ENCODE results near the gene GP9.

GP9 gene

DNA sequence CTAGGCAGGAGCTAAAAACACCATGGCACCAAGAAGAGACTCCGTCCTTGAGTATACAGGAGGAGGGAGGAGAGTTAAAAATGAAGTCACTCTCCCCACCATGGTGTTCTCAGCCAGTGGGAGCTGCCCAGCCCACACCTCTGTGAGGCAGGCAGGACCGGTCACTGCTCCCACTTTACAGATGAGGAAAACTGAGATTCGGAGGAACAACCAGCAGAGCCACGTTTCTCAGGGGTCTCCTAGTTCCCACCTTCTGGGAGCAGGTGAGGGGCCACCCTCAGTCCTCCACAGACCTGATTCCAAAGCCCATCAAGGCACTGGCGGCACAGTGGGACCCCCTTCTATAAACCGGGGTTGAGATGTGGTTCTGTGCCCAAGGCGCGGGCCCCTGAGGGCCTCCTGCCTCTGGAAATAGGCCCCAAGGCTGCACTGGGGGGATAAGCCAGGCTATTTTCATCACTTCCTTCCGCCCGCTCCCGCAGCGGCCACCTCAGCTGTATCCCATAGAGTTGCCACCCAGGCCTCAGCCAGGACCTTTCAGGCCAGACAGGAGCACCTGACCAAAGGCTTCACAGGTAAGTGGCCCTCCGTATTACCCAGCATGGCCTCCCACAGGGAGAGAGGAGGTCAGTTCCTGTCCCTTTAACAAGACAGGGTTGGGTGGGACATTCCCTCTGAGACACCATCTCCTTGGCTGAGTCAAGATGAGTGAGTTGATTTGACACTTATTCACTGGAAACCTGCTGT is at the start of gene GP9:
Gene GP9, plus strand, starts transcription at position 504 of the 747 bp plus-strand sequence. CDS start 961 bp downstream, outside the sequence.
- DNase-seq, result no peak

DNA sequence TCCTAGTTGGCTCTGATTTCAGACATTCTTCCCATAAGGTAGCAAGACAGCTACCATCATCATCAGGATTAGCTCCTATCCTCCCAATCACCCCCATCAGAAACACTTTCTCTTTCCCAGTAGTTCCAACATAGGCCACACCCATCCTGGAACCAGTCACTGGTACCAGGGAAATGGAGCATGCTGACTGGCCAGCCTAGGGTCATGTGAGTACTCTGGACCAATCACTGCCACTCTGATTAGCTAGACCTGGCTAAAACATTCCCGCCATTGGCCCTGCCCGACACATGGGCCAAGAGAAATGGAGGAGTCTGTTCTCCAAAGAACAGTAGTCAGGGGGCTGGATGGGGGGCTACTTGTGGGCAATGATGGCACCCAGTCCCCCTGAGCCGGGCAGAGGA is 47.1 kb upstream of the GP9 start:
- DNase-seq, result no peak

DNA sequence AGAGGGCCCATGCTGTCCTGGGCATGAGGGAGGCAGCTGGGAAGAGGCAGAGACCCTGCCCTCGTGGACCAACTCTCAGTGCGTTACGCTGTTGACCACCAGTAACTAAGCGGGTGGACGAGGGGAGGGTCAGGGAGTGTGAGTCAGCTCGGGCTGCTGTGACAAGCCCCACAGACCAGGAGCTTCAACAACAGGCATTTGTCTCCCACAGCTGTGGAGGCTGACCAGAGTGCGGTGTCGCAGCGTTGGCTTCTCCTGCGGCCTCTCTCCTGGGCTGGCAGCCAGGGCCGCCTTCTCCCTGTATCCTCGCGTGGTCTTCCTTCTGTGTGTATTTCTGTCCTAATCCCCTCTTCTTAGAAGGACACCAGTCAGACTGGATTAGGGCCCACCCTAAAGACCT is 46.4 kb upstream of the GP9 start:
- DNase-seq, result no peak

DNA sequence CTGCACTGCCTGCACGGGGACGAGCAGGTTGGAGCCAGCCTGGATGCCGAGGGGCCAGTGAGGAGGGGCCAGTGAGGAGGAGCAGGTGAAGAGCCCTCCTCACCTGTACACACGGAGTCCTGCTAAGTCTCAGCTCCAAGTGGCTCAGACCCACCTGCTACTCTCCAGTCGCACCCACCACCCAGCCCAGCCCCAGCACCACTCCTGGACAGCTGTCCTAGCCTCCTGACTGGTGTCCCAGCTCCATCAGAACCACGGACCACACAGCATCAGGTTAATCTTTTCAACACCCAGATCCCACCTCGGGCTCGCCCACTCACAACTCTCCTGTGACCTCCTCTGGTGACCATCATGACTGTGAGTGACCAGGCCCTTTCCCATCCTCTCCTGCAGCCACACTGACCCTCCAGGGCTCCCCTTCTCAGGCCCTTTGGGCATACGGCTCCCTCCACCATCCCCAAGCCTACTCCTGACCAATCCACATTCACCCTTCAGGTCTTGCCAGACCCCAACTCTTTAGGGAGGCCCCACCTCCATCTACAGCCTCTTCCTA is 45.7 kb upstream of the GP9 start:
- no peak for DNase-seq

DNA sequence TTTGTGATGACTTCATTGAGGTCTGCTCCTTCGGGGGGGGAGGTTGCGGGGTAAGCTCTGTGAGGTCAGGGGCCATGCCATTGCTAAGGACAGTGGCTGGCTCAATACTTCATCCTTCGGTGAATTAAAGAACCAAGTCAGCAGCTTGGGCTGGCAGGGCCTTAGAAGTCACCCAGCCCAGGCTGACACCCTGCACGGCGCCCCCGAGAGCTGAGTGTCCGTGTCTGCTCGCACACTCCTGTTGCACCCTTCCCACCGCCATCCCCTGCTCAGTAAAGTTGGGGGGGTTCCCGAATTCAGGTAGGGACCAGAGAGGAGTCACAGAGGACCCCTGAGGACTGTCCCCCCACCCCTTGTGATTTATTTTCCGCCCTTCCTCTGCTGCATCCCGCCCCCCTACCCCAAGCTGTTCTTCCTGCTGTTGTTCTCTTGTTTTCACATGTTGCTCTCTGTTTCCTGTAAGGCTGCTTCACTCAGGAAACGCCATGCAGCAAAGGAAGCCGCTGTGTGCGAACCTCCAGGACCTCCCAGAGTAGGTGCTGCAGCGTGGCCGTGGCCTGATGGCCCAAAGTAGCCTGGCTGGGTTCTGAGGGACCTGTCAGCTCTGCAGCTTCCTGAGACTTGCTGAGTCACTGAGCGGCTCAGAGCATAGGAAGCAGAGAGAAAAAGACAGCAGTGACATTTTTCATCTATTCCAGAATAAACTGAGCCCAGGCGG is 45.0 kb upstream of the GP9 start:
- peak; percentile 73 for DNase-seq

DNA sequence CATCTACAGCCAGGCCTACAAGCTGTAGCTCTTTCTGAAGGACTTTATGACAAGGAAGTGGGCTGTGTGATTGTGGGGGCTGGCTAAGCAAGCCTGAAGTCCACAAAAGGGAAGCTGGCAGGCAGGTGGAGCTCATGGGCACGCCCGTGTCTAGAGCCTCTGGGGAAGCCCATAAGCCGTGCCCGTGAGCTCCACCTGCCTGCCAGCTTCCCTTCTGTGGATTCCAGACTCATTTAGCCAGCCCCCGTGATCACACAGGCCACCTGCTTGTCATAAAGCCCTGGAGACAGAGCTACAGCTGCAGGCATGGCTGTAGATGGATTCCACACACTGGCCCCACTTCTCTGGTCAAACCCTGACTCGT is 44.2 kb upstream of the GP9 start:
- DNase-seq, result peak; percentile 81

DNA sequence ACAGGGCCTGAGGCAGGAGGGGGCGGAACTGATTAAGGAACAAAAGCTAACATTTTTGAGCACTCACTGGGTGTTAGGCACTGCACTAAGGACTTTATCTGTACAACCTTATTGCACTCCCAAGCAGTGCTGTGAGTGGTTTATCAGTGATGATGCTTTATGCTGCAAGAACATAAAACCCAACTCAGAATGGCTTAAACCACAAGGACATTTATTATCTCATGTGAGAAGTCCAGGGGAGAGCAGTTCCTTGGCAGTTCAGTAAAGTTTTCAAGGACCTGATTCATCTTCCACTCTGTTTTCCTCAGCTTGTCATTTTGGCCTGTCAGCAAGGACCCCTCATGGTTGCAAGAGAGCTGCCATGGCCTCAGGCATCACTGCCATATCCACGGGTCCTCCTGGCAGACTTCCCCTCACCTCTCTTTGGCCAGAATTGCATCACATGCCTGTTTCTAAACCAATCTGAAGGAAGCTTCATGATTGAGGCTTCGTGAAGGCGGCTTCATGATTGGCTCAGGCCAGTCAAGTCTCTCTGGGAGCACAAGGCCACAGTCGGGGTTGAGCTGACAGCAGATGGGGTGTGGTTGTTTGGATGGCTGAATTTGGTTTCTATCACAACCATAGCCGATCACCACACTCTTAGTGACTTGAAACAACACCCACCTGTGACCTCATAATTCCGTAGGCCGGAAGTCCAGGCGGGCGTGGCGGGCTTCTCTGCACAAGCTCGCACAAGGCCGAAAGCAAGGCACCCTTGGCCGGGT is 43.7 kb upstream of the GP9 start:
- no peak for DNase-seq

DNA sequence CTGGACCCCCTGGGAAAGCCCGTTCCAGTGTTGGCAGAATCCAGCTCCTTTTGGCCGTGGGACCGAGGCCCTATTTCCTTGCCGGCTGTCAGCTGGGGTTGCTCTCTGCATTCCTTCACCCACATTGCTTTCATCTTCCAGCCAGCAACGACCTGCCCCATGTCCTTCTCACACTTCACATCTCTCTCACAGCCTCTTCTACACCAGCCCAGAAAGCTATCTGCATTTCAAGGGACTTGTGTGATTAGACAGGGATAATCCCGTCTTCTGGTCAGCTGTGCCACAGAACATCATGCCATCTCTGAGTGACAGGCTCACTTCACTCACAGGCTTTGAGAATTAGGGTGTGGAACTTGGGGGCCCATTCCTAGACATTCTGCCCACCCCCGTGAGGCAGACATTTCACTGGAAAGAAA is 43.1 kb upstream of the GP9 start:
- DNase-seq, result no peak

DNA sequence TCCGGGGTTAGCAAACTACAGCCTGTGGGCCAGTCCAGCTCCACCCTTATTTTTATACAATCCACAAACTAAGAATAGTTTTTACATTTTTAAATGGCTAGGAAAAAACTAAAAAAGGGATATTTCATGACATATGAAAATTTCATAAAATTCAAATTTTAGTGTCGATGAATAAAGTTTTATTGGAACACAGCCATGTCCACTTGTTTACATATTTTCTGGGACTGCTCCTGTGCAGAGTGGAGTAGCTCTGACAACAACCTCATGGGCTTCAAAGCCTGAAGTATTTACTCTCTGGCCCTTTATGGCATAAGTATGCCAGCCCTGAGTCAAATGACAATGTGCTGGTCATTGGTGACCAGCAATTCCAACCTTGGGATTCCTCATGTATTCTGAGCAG is 42.3 kb upstream of the GP9 start:
- no peak for DNase-seq

DNA sequence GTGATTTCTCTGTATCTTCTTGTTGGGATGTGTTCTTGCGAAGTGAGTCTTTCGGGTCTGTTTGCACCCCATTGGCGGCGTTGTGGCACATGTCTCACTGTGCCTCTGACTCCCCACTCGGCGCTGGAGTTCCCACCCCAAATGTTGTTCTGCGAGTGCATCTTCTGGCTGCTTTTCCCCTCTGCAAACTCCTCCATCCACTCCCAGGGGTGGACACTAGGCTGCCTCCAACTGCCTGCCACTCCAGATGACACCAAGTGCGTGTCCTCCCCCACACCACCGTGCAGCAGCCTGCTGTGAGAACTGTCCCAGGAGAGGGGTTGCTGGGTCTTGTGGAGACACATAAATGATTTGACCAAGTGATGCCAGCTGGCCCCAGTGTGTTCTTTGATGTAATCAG is 41.8 kb upstream of the GP9 start:
- DNase-seq, result no peak

DNA sequence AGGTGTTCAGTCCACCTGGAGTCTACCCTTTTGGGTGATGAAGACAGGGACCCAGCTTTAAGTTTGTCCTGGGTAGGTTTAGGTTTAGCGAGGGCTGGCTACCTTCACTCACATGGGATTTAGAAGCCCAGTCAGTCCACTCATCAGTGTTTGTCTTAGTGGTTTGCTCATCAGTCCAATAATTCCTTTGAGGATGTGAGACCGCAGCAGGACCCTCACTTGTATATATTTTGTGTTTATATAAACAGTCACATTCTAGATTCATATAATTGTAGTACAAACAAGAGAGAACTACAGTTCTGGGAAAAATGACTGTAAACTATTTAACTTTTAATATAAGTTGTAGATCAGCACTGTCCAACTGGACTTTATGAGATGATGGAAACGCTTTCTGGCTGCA is 41.3 kb upstream of the GP9 start:
- no peak for DNase-seq

DNA sequence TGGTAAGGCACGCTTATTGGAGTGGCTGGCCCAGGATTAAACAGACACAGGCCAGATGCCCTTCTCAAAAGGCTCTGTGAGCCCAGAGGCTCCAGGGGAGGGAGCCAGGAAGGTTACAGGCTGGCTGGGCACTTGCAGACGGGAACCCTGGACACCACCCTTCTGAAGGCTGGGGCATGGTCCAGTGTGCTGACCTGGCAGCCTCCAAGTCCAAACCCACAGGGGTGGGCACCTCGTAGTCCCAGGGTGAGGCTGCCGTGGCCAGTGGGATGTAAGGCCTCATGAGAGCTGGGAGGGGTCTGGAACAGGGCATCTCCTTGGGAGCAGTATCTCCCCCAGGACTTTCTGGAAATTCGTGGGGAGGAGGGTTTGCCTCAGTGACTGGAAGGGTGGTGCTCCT is 39.9 kb upstream of the GP9 start:
- no peak for DNase-seq

DNA sequence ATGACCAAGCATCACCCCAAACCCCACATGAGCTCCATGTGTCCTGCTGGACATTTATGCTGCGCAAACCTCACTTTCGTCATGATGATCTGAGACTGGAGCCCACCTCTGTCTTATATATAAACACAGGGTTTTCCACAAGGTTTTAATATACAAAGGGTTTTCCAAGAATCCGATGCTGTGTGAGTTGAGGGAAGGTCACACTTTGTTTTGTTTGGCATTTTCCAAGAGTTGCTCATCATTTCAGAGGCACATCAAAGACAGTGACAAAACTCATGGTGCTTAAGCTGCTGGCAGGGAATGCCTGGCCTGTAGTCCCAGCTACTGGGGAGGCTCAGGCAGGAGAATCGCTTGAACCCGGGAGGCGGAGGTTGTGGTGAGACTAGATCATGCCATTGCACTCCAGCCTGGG is 39.4 kb upstream of the GP9 start:
- DNase-seq, result no peak

DNA sequence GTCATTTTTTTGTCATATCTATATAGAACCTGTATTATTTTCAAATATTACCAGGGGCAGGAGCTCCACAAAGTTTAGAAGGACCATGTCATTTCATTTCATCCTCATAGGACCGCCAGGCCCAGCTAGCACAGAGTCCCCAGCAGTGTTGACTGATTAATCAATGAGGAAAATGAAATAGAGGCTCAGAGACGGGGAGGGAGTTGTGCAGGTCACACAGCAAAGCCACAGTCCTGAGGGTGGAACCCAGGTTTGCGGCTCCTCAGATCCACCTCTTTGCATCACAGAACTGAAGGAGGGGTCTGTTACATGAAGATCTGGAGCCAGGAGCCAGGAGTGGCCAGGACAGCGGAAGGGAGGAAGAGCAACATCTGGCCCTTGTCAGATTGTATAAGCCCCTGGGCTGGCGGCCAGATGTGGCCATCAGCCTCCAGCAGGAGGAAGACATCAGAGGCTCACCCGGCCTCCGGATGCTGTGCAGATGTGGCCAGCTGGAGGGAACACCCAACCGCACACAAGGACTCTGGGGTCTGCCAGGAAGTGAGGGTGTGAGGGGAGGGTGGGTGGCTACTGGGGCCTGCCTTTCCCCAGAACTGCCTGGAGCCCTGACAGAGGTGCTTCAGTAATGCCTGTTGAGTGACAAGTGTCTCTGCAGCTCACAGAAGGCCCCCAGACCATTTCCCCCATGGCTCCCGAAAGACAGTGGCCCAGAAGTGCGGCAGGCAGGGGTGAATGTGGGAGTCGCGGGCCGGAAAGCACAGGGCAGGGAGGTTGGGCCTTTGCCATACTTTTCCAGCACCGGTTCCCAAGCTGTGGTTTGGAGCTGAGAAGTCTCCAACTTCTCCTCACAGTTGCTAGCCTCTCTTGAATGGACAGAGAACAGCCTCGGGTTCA is 38.2 kb upstream of the GP9 start:
- no peak for DNase-seq

DNA sequence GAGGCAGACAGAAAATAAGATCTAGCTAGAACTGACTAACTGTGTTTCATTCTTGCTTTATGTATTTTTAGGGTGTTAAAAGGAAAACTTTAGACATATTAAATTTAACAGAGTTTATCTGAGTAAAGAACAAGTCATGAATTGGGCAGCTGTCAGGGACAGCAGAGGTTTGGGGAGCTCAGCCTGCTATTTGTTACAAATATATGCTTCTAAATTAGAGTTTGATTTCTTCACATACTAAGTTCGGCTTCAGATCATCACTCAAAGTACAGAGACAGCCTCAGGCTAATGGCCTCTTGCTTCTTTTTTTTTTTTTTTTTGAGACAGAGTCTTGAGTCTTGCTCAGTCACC is 37.6 kb upstream of the GP9 start:
- DNase-seq, result no peak

DNA sequence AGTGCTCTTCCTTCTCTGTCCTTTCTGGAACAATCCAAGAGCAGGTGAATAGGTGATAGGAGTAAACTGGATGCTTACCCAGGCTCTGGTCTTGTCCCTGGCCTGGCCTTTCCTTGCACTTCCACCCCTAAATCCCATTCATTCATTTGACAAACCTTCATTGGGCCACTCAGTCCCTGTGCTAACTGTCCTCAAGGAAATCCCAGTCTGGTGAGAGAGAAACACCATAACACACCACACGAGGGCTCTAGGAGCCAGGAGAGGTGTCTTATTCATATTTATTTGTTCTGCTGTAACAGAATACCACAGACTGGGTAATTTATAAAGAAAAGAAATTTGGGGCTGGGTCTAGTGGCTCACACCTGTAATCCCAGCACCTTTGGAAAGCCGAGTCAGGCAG is 36.7 kb upstream of the GP9 start:
- DNase-seq, result no peak

DNA sequence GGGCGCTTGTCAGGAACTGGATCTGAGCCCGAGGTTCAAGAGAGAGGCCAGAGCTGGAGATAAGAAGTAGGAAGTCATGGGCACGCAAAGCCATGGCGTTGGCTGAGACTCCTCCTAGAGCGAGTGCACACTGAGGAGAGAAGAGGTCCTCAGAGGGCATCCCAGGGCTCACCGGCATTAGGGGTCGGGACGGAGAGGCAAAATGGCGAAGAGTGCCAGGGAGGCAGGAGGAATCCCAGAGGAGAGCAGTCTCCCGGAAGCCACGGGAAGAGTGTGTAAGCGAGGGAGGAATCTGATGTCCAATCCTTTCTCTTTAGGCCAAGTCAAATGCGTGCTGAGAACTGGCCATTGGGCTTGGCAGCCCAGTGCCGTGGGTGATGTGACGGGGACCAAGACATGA is 35.5 kb upstream of the GP9 start:
- DNase-seq, result no peak

DNA sequence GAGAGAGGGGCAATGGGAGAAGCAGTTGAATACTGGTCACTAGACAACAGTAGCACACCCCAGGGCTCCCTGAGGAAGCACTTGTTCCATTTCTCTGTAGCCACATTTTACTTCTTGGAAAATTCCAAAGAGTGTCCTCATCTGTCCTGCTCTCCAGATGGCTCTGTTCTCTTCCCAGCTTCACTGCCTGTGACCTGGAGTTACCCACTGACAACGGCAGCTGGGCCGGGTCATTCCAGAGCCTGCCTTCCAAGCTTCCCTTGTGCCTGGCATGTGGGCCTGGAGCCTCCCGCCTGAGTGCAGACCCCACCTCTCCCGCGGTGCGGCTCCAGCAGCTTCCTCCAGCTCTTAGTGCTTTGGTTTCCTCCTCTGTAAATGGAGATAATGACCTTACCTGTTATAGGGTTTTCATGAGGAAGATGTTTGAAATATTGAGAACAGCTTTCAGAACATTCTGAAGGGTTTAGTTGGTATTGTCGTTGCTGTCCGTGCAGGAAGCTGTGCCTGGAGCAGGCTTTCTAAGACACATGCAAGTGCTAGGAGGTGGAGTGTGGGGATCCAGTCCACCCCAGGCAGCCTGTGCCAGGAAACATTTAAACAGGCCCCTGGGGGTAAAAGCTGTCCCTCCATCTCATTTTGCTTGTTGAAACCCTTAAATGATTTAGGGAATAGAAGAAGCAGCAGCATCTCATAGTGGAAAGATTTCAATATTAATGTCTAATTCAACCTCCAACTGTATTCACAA is 34.7 kb upstream of the GP9 start:
- DNase-seq, result no peak

DNA sequence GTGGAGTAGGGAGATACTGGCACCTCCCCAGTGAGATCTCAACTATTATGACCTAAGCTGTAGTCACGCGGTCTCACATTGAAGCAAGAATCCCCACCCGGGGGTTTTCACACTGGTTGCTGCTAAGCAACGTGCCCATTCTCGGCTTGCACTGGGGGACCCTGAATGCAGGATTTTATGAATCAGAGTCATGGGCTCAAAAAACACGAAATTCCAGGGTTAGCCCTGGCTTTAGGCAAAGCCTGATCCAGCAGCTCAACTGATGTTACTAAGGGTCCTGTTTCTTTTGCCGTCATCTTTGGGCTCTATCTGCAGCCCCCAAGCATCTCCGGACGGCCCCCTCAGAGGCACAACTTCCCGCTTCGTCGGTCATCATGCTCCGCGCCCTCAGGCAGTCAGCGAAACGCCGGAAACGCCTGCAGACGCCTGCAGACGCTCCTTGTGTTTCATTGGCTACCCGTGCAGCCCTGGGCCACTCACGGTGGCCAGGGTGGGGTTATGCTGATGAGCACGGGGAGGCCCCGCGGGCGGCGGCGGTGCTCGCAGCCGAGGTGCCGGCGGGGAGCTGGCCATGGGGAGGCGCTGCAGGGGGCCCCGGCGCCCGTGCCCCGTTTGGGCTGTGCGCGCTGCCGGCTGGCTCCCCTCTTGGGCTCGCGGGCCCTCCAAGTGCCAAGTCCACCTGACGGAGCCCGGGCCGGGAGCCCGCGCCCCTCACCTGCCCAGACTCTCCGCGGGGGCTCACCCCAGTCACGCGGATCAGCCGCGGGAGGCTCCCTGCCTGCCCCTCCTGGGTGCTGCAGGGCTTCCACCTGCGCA is 33.6 kb upstream of the GP9 start:
- DNase-seq, result no peak

DNA sequence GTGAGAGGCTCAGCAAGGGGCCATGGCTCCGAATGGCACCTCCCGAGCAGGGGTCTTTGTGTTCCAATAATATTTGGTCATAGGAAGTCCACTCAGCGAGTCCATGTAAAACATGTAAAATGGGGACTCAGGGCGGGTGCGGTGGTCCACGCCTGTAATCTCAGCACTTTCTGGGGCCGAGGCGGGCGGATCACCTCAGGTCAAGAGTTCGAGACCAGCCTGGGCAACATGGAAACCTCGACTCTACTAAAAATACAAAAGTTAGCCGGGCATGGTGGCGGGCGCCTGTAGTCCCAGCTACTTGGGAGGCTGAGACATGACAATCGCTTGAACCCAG is 33.1 kb upstream of the GP9 start:
- no peak for DNase-seq

DNA sequence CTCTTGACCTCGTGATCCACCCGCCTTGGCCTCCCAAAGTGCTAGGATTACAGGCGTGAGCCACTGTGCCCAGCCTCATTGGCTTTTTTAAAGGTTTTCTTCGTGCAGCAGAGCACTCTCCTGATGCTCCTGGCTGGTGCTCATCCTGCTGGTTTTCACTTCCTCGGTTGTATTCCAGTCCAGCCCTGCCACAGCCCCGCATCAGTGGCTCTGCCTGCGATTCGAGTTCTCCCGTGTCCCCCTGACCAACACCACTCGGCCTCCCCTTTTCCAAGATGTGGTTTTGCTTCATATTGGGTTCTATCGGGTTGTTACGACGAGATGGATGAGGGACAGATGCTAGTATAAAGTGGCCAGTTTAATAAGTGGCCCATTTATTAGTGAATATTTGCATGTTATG is 31.7 kb upstream of the GP9 start:
- no peak for DNase-seq

Data from GDM1 (cell line).